GM18520 (cell line): ENCODE results near the gene CCDC172.

Experiments used
- ATAC-seq: cut with Tn5 transposase; IDR thresholded peaks from one replicate; pipeline ENCODE4 v1.9.1; 2021; ENCODE audit not compliant: unreplicated experiment

Gene CCDC172, protein sequence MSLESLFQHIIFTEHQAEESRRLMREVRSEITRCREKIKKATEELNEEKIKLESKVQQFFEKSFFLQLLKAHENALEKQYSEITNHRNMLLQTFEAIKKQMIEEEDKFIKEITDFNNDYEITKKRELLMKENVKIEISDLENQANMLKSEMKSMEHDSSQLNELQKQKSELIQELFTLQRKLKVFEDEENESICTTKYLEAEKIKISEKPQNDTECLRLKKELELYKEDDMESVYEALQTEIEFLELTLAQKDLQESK

DNA sequence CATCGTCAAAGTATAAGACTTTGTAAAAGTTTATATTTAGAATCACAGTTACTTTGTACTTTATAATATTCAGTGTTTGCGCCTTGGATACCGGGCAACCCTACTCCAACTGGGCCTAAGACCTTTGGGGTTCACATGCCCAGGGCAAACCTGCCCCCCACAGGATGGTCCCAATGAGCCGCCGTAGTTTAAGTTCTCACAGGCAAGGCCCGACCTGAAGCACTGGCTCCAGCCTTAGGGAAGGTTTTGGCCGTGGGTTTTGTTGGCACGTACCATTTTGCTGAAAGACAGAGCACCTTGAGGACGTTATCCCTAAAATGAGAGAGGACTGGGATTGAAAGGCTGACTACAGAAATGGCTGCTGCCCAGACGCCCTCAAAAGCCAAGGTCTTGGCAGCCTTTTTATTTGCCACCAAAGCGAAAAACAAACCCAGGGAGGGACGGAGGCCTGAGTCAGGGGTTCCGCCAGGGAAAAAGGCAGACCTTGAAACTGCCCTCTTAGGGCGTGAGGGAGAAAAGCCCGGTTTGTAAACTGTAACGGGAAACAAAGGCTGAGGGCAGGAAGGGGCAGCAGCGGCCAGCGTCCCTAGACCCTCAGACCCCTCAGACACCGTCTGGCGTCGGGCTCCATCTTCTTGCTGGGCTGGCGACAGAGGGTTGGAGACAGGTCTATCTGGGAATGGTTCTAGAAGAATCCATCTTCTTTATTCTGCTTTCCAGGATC lies at the start of gene CCDC172:
Gene CCDC172, plus strand, starts transcription at position 222 of the 724 bp plus-strand sequence. CDS start 564 bp downstream, outside the sequence.
- no peak for ATAC-seq

DNA sequence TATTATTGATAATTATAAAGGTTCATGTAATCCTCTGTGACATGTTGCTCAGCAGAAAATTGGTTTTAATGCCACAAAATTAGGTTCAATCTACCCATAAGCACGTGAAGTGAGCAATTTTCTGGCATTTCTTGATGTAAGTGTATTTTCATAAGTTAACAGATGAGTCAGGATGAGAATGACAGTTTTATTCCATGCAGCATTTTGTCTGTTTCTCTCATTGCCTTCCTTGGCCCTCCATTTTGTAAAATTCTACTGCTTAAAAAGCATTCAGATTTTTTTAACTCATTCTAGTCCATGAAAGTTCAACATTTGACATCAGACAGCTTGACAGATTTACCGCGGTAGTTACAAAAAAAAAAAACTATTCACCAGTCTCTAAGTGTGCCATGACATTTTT lies 47.3 kb upstream of the CCDC172 start:
- no peak for ATAC-seq

DNA sequence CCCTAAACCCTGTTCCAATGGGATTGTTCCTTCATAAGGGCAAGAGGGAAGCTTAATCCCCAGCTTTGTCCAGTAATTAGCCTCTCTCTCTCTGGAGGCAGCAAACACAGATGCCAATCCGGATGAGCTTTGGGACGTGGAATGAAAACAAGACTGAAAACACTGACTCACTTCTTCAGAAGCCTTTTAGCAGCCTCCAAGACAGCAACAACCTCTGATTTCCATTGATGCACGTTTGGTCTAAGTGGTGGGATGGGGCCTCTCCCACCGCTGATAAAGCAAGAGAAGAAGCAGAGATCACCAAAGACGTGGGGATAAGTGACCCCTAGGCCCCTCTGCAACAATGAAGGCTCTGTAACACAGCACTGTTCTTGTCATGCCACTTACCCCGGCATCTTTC lies 45.4 kb upstream of the CCDC172 start:
- no peak for ATAC-seq

GRCh38 chr10:116281775-116282174 lies 42.5 kb upstream of the CCDC172 start:
- ATAC-seq = no peak

DNA sequence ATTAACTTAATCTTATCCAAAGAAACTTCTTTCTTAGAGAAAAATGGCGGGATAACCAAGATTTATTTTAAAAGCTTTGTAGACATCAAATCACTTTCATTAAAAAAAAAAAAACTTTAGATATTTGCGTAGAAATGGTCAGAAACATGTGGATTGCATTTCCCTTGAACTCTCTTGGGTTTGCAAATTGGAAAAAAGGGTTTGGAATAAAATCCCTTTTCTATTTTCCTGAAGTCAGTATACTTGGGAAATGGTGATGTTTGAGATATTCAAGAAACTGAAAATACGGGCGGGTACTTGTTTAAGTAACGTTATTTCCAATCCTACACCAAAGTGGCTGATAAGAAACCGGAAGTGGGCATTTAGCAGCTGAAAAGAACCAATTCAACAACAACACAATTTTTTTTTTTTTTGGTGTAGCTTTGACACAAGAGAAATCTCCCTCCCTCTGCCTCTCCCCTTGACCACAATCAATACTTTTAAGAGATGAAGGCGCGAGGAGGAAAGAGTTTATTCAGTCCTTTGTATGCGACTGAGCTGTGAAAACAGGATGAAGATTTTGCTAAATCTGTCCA lies 37.5 kb upstream of the CCDC172 start:
- ATAC-seq = no peak

GRCh38 chr10:116287906-116288501 lies 36.2 kb upstream of the CCDC172 start:
- no peak for ATAC-seq

DNA sequence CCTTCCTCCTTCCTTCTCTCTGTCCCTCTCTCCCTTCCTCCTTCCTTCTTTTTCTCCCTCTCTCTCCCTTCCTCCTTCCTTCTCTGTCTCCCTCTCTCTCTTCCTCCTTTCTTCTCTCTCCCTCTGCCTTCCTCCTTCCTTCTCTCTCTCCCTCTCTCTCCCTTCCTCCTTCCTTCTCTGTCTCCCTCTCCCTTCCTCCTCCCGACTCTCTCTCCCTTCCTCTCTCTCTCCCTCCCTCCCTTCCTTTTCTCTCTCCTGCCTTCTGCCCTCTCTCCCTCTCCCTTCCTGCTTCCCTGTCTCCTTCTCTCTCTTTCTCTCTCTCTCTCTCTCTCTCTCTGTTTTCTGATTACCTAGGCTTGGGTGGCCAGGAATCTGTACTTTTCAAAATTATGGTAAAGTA lies 34.6 kb upstream of the CCDC172 start:
- ATAC-seq = no peak

DNA sequence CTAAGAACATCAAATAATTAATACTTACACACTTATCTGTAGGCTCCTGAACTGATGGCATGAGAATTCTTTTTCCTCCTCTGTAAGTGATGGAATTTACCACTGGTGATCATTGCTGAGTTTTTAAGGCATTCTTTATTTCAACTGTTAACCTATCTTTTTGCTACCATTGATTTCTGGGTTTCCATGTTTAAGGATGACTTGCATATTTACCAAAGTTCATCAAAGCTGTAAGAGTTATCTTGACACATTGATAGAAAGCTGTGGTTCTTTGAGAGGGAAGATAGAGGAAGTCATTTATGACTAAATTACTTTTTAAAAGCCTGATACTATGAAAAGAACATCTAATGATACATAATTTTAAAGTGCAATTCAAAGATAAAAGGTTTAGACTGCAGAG lies 31.8 kb upstream of the CCDC172 start:
- ATAC-seq = no peak

- ATAC-seq = no peak
These were observed 27.9 kb upstream of the CCDC172 start for GRCh38 chr10:116296291-116296721.

DNA sequence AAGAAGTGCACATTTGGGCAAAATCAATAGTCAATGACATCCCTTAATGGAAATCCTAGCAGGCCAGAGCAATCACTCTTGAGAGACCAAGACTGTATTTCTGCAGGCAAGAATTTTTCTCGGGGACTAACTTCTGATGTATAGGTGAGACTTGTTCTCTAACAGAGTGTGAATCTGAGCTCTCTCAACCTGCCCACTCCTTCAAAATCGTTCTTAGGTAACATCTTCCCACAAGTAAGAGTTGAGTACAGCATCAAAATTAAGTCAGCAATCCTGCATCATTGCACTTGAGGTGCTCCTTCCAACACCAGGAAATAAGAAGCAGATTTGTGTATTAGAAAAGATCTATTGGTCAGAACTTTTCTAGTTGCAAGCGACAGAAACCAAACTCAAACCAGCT lies 25.7 kb upstream of the CCDC172 start:
- no peak for ATAC-seq

DNA sequence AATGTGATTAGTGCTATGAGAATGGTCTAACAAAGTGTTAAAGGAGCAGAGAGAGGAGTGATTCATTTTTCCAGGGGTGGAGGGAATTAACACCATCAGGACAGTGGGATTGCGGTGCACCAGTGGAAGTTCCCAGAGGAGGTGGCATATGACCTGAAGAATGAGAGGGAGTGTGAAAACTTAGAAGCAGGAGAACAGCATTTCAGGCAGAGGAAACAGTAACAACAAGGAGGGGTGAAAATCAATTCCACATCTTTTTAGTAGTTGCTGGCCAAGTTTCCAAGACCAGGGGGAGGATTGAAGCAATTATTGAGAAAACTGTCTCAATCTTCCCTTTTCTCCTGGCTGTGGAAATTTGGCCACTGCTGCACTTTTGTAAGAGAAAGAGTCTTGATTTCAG lies 23.7 kb upstream of the CCDC172 start:
- ATAC-seq = no peak

DNA sequence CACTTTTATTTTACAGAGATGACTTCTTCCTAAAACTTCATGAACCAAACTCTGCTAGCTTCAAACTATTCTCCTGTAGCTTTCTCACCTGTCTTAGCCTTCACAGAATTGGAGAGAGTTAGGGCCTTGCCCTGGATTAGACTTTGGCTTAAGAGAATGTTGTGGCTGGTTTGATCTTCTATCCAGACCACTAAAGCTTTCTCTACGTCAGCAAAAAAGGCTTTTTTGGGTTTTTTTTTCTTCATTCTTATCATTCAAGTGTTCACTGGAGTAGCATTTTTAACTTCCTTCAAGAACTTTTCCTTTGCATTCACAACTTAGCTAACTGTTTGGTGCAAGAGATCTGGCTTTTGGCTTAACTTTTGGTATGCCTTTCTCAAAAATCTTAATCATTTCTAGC lies 19.3 kb upstream of the CCDC172 start:
- ATAC-seq = no peak

- ATAC-seq = no peak
These were observed 17.4 kb upstream of the CCDC172 start for GRCh38 chr10:116306847-116307246.

- no peak for ATAC-seq
These were observed 16.8 kb upstream of the CCDC172 start for GRCh38 chr10:116307455-116307854.

DNA sequence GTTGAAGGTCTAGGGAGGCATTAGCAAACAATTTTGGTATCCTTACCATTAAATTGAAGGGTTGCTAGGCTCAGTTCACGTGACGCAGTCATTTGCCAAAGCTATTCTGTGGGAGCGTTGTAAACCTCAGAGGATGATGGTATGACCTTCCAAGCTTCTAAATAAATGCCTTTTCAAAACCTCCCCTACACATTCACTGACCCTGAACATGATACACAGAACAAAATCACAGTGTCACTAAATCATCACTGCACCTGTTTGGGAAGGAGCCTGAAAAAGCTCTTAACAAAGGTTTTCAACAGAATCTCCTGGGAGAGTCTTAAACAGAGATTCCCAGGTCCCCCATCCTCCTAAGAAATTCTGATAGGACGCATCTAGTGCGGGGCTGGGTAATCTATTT lies 13.2 kb upstream of the CCDC172 start:
- ATAC-seq = no peak

DNA sequence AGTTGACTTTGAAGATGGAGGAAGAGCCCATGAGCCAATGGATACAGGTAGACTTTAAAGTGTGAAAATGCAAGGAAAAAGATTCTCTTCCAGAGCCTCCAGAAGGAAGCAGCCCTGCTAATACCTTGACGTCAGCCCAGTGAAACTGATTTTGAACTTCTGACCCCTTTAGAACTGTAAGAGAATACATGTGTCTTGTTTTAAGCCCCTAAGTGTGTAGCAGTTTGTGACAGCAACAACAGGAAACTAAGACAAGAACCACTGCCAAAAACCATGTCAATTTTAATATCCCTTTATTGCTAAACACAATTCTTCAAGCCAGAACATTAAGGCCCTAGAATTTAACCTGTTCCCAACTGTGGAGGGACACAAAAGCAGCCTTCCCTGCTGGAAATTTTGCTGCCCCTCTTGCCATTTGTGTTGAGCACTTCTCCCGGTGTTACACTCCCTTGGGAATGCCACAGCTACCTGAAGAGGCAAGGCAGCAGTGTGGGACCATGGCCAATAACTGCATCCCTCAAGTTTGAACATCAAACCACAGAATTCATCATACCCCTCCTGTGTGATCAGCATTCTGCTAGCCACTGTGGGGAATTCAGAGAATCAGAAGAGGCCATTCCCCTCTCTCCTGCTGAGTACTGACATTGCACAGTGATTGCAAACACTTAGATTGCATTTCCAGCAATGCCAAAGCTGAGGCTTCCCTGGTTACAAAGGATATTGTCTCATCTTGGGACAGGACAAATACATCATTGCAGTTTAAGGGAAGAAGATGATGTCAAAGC lies 12.3 kb upstream of the CCDC172 start:
- ATAC-seq = no peak

DNA sequence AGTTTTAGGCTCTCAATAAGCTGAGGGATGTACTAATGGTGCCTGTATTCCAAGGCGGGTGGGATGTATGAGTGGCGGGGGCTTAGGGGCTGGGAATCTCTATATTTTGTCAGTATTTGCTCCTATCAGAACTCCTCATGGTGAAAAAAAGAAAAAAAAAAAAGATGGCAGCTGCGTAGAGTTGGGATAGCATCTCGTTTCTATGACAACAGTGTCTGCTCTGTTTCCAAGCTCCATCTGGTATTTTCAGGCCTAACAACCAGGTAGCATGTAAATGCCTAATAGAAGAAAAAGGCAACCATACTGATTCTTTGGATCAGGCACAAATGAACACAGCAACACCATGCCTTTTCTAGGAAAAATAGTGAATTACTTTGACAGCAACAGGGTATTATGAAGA lies 11.7 kb upstream of the CCDC172 start:
- no peak for ATAC-seq

DNA sequence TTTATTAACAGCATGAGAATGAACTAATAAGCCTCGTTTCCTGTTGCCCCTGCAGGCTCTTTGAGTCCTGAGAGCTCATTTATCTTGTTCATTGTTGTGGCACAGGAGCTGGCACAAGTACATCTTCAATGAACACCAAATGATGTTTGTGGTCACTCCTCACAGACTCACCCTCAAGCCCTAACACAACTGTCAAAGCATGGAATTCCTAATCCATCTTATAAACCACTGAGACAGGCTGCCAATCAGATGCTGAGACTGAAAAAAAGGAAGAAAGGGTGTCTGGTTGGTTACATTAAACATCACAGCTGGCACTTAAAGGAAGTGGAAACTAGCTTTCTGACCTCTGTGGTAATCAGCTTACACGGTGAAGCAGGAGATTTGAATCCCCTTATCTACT lies 7.7 kb upstream of the CCDC172 start:
- ATAC-seq = no peak

GRCh38 chr10:116324951-116325635 lies 845 bp downstream of the CCDC172 start:
- no peak for ATAC-seq

DNA sequence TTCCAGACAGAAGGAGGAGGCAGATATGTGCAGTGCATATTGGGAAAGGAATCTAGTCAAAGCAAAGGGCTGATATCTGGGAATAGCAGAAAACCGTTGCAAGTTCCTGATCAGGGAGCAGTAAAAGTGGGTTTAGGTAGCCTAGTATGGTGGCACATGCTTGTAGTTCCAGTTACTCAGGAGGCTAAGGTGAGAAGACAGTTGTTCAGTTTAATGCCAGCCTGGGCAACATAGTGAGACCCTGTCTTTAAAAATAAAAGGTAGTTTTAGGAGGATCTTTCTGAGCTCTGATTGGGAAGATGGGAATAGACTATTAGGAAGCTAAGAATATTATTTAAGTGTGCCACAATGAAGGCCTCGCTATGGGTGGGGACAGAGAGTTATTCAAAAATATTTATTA lies 1.7 kb downstream of the CCDC172 start:
- no peak for ATAC-seq

DNA sequence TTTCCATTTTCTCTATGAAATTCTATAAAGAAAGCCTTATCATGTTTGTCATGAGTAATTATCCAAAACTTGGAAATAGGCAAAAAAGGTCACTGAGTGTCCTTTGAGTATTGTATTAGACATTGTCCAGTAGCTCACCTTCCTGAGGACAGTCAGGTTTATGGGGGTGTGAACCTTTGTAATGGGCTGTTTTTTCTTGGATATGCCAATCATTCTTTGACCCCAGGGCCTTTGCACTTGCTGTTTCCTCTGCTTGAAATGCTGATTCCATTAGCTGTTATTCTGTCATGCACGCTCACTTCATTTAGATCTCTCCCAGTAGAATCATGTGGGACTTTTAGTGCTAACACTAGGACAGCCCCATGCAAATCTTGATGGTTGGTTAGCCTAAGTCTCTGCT lies 4.9 kb downstream of the CCDC172 start:
- ATAC-seq = no peak
